ENCODE data around the gene KRTAP11-1. TPM values are rescaled to one million over a fixed set of nuclear protein-coding genes. Genes with fewer than 3 reads are reported as not detected.

Gene KRTAP11-1
- total RNA-seq (2022) (not detected in 2 replicates), Bru-seq, nascent RNA (not detected), BruChase-seq, experiment 1, labeled RNA remaining after a 2-hour chase (not detected), BruChase-seq, experiment 2, labeled RNA remaining after a 6-hour chase (not detected)
- long read RNA-seq: 0 reads

- intact Hi-C loops (cut with micrococcal nuclease; ENCODE audit: unreplicated experiment): no loop called here
- CTCF ChIA-PET: no interaction called here
- H3K4me3 Mint-ChIP-seq (ENCODE audit: unreplicated experiment): no peak within 1 kb of the TSS
- Histone ChIP-seq H3K9me3 (no peaks in the 10 kb centered on the region), H3K27me3 (replicated peaks; ENCODE audit: control insufficient read depth, insufficient read depth, low read length) (no peaks in the 10 kb centered on the region), H3K36me3 (ENCODE audit: control insufficient read depth, insufficient read depth, low read length) (no peaks in the 10 kb centered on the region), H3K4me3 (ENCODE audit: low read depth, low read length) (no peak within 1 kb of the TSS), H3K4me1 (no peaks in the 10 kb centered on the region)
- POLR2A ChIA-PET: no interaction called here
- H3K4me1 Mint-ChIP-seq (ENCODE audit: low read depth, unreplicated experiment): no peaks in the 10 kb centered on the region
- no peaks in the 10 kb centered on the region for H3K36me3 Mint-ChIP-seq (ENCODE audit: insufficient read depth, unreplicated experiment)
- H3K27me3 Mint-ChIP-seq (ENCODE audit: insufficient read depth, unreplicated experiment): peaks cover 11% of the 10 kb centered on the region
- BruUV-seq (replicated peaks): no TSS peak
- no peak for TF ChIP-seq CTCF (IDR thresholded peaks at IDR 0.05; ENCODE audit: insufficient read depth in 1 of 2, low read depth in 1 of 2, low read length in 1 of 2, severe bottlenecking in 1 of 2, unreplicated experiment in 1 of 2)
- no peak for DNase-seq
- H3K9me3 Mint-ChIP-seq (ENCODE audit: unreplicated experiment): no peaks in the 10 kb centered on the region
- H3K27ac Mint-ChIP-seq (ENCODE audit: unreplicated experiment): no peak within 1 kb of the TSS
Measured at GRCh38 chr21:30881480-30881879, at the start of gene KRTAP11-1. KRTAP11-1 (minus strand) TSS chr21:30881580; CDS start chr21:30881524, 56 bp downstream.

- H3K27me3 Mint-ChIP-seq (ENCODE audit: insufficient read depth, unreplicated experiment): peaks cover 12% of the 10 kb centered on the region
- CTCF ChIA-PET: no interaction called here
- no peaks in the 10 kb centered on the region for H3K4me1 Mint-ChIP-seq (ENCODE audit: low read depth, unreplicated experiment)
- DNase-seq: no peak
- intact Hi-C loops (cut with micrococcal nuclease; ENCODE audit: unreplicated experiment): no loop called here
- no peaks in the 10 kb centered on the region for H3K36me3 ChIP-seq (ENCODE audit: control insufficient read depth, insufficient read depth, low read length)
- H3K4me3 ChIP-seq (ENCODE audit: low read depth, low read length): no peak overlapping the region
- H3K9me3 ChIP-seq: no peaks in the 10 kb centered on the region
- H3K4me3 Mint-ChIP-seq (ENCODE audit: unreplicated experiment): no peak overlapping the region
- H3K4me1 ChIP-seq: no peaks in the 10 kb centered on the region
- no peak for TF ChIP-seq CTCF (IDR thresholded peaks at IDR 0.05; ENCODE audit: insufficient read depth in 1 of 2, low read depth in 1 of 2, low read length in 1 of 2, severe bottlenecking in 1 of 2, unreplicated experiment in 1 of 2)
- peaks cover 7% of the 10 kb centered on the region for H3K36me3 Mint-ChIP-seq (ENCODE audit: insufficient read depth, unreplicated experiment)
- POLR2A ChIA-PET: no interaction called here
- peaks cover 18% of the 10 kb centered on the region for H3K9me3 Mint-ChIP-seq (ENCODE audit: unreplicated experiment)
- no peak overlapping the region for H3K27ac Mint-ChIP-seq (ENCODE audit: unreplicated experiment)
- BruUV-seq (replicated peaks): no TSS peak
- no peaks in the 10 kb centered on the region for H3K27me3 ChIP-seq (replicated peaks; ENCODE audit: control insufficient read depth, insufficient read depth, low read length)
Measured at GRCh38 chr21:30924146-30924700, 42.8 kb upstream of the KRTAP11-1 start.

GRCh38 chr21:30921129-30921528 lies 39.7 kb upstream of the KRTAP11-1 start:
- Mint-ChIP-seq H3K27me3 (ENCODE audit: insufficient read depth, unreplicated experiment) (peaks cover 8% of the 10 kb centered on the region), H3K9me3 (ENCODE audit: unreplicated experiment) (no peaks in the 10 kb centered on the region), H3K36me3 (ENCODE audit: insufficient read depth, unreplicated experiment) (peaks cover 7% of the 10 kb centered on the region), H3K4me3 (ENCODE audit: unreplicated experiment) (no peak overlapping the region), H3K4me1 (ENCODE audit: low read depth, unreplicated experiment) (no peaks in the 10 kb centered on the region), H3K27ac (ENCODE audit: unreplicated experiment) (no peak overlapping the region)
- Histone ChIP-seq H3K9me3 (no peaks in the 10 kb centered on the region), H3K4me1 (no peaks in the 10 kb centered on the region), H3K27me3 (replicated peaks; ENCODE audit: control insufficient read depth, insufficient read depth, low read length) (no peaks in the 10 kb centered on the region), H3K36me3 (ENCODE audit: control insufficient read depth, insufficient read depth, low read length) (no peaks in the 10 kb centered on the region), H3K4me3 (ENCODE audit: low read depth, low read length) (no peak overlapping the region)
- intact Hi-C loops (cut with micrococcal nuclease; ENCODE audit: unreplicated experiment): no loop called here
- BruUV-seq (replicated peaks): no TSS peak
- ChIA-PET CTCF (no interaction called here), POLR2A (no interaction called here)
- no peak for DNase-seq
- no peak for TF ChIP-seq CTCF (IDR thresholded peaks at IDR 0.05; ENCODE audit: insufficient read depth in 1 of 2, low read depth in 1 of 2, low read length in 1 of 2, severe bottlenecking in 1 of 2, unreplicated experiment in 1 of 2)

Measured in Caco-2 (cell line).